Measurements from ENCODE around the gene SH3GL1.

DNA sequence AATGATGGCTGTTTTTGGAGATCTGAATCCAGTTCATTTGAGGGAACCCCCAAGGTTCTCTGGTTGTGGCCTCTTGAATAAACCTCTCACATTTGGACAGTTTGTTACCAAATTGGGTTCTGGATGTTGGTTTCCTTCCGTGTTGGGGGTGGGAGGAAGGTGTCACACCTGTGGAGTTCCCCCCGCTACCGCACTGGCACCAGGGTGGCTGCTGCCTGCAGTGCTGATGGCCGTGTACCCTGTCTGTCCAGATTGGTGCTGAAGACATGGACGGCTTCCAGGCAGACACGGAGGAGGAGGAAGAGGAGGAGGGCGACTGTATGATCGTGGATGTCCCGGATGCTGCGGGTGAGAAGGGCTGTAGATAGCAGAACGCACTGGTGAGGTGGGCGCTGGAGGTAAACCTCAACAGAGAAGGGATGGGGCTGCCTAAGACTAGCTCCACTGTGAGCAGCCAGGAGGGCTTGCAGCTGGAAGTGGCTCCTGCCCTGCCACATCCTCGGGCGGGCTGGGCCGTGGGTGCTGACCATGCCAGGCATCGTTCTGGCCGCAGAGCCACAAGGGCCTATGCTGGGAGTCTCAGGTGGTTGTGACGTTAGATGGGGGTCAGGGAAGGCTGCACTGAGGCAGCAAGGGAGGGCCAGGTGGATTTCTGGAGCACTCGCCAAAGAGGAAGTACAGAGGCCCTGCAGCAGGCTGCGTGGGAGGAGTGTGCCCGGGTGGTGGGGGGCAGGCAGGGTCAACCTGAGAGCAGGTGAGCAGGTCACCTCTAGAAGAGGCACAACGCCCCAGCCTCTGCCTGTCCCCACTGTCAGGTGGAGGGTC lies 41.9 kb upstream of the SH3GL1 start:
- no peak for TF ChIP-seq TAF1 (IDR thresholded peaks at IDR 0.05; ENCODE audit: borderline replicate concordance, low read depth, low read length)
- TF ChIP-seq POLR2A (IDR thresholded peaks at IDR 0.05; ENCODE audit: low read depth, low read length): peak; percentile 22; the same call in 1 of the 2 replicates
- TF ChIP-seq POLR2AphosphoS5 (IDR thresholded peaks at IDR 0.05; ENCODE audit: low read depth, low read length): no peak; the same call in 1 of the 2 replicates
